Pancreas (tissue), 10 donors: ENCODE measurements around the gene INPP4B. TPM values are rescaled to one million over a fixed set of nuclear protein-coding genes. Genes with fewer than 3 reads are reported as not detected.

Experiments
- ATAC-seq, 4 donors: fragments of 200-7000 bp; cut with Tn5 transposase; one replicate each; pipeline versions ENCODE4 v1.8.0 to v1.9.1; 2020; ENCODE audit warnings: mild to moderate bottlenecking in 4 of 4, moderate library complexity in 4 of 4
- DNase-seq, 6 donors: peaks; one replicate each; pipeline ENCODE4 v3.0.0-alpha.2; 2020
- FAIRE-seq: peaks from 2 replicates; lab custom pipeline; 2012; peaks lifted over from hg19 to GRCh38; lab: Jason Lieb, UNC
- H3K27ac ChIP-seq, 4 donors: fragments of 200-600 bp; sonication (generic); 1 replicate in 3 of 4; 2 replicates in 1 of 4; pipeline versions ENCODE4 v1.5.0 to v1.8.0; 2020
- H3K27me3 ChIP-seq, 4 donors: fragments of 200-600 bp; one replicate each; pipeline ENCODE4 v1.8.0; 2021
- H3K36me3 ChIP-seq, 3 donors: fragments of 200-600 bp; sonication (generic) in 1 of 3; one replicate each; pipeline versions ENCODE4 v1.5.0 to v1.8.0; 2020 to 2021
- H3K4me1 ChIP-seq, 3 donors: fragments of 200-600 bp; one replicate each; pipeline ENCODE4 v1.8.0; 2021
- H3K4me3 ChIP-seq, 4 donors: fragments of 200-600 bp; sonication (generic) in 2 of 4; one replicate each; pipeline versions ENCODE4 v1.5.0 to v1.8.0; 2020 to 2021
- H3K9me3 ChIP-seq, 4 donors: fragments of 200-600 bp; one replicate each; pipeline ENCODE4 v1.8.0; 2021
- WGBS, 2 donors: extraction: QIAGEN DNeasy Blood & Tissue Kit; methylation state at CpG; one replicate each; pipeline ENCODE4 v1.1.7; 2013; 5-methylcytosine and 5-hydroxymethylcytosine counted together
- intact Hi-C, 3 donors: fragments of 100-400 bp; cut with DNase I; formaldehyde crosslinking; loops; one replicate each; pipeline versions ENCODE4 v1.11.1 to v1.14.2; 2022
- polyA plus RNA-seq, 2 donors: library from polyadenylated mRNA; stranded (reverse); fragments of 200-250 nt; gene quantifications; one replicate each; pipeline ENCODE4 v1.2.3, GENCODE V29; 2013
- total RNA-seq, 6 donors: library from RNA; stranded (reverse); fragmentation: NEBNext Ultra II Directional in 4 of 6; extraction: Animal tissue kit (Norgen Biotek cat#: 25700) in 4 of 6; gene quantifications; one replicate each; pipeline versions ENCODE4 v1.2.1 to v1.2.4, GENCODE V29; 2021 to 2023
- TF ChIP-seq, protein P1 (sequence below), 4 donors: fragments of 200-600 bp; sonication (generic) in 3 of 4; IDR thresholded peaks; one replicate each; pipeline versions ENCODE4 v1.5.0 to v1.8.0; 2021; ENCODE audit warnings: antibody characterized with exemption in 4 of 4
- donor health status: healthy with polysubstance abuse.
- donor health status: DM: no; HTN: no; CAD: no; lungs with moderate emphysema.
- donor health status: DM: no; HTN: no; CAD: no.
- donor health status: control.
- donor health status: control.
- donor health status: Bipolar disorder and iron deficiency.
- donor health status: DM: yes; HTN: yes; CAD: no.
- donor health status: DM: no; HTN: no; CAD: no.
- donor health status: DM: no; HTN: no; CAD: no.
- donor health status: DM: yes; HTN: yes; CAD: no.

Gene INPP4B
- total and polyA plus RNA-seq, 8 donors, result 1.2 to 12.9 (median 5.5) TPM

DNA sequence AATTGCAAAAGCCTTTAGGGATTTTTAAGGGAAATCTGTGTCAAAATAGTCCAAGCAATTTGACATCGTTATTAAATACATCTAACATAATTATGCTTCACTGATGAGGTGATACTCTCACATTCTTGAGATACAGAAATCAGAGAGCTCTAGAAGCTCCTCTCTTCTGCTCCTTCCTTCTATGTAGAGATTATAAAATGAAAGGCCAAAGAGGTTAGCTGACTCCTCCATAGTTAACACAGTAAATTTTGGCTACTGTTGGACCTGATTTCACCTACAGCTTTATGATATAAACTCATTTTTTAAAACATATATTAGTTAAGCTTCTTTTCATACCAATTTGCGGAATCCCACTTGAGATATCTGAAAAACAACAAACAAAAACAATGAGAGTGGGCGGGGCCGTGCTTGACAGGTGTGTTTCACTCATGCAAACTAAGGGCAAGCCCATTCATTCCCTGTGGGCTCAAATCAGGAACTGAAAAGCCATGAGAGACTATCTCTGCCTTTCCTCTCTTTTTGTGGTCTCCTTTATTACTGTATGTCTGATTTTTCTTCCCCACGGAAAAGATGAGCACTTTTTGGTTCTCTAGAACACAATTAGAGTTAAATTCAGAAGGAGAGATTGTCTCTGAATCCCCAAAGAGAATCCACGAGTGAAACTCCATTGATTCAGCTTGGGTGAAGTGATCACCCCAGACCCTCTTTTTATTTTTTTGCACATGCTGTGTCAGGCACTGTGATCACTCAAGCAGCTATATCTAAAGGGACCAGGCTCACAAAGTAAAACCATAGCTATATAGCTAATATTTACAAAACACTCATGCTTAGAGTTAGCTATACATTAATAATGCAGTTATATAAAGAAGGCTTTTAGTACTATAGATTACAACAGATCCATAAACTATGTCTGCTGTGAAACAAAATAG, 643.4 kb downstream of the INPP4B start:
- Histone ChIP-seq H3K36me3 (no peaks in the 10 kb centered on the region), H3K27me3 (no peaks in the 10 kb centered on the region), H3K4me3 (no peak overlapping the region), H3K4me1 (no peaks in the 10 kb centered on the region), H3K27ac (no peak overlapping the region), H3K9me3 (peaks cover 0 to under 1% (median 0%) of the 10 kb centered on the region in 4 donors)
- DNase-seq (no peak), ATAC-seq (no peak), FAIRE-seq (no peak)
- TF ChIP-seq, protein P1, sequence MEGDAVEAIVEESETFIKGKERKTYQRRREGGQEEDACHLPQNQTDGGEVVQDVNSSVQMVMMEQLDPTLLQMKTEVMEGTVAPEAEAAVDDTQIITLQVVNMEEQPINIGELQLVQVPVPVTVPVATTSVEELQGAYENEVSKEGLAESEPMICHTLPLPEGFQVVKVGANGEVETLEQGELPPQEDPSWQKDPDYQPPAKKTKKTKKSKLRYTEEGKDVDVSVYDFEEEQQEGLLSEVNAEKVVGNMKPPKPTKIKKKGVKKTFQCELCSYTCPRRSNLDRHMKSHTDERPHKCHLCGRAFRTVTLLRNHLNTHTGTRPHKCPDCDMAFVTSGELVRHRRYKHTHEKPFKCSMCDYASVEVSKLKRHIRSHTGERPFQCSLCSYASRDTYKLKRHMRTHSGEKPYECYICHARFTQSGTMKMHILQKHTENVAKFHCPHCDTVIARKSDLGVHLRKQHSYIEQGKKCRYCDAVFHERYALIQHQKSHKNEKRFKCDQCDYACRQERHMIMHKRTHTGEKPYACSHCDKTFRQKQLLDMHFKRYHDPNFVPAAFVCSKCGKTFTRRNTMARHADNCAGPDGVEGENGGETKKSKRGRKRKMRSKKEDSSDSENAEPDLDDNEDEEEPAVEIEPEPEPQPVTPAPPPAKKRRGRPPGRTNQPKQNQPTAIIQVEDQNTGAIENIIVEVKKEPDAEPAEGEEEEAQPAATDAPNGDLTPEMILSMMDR (IDR thresholded peaks at IDR 0.05), result no peak
- 83 to 84% methylated on average over 6 of the region's 6 CpGs for WGBS, 2 donors
- intact Hi-C loops, result no loop called here

DNA sequence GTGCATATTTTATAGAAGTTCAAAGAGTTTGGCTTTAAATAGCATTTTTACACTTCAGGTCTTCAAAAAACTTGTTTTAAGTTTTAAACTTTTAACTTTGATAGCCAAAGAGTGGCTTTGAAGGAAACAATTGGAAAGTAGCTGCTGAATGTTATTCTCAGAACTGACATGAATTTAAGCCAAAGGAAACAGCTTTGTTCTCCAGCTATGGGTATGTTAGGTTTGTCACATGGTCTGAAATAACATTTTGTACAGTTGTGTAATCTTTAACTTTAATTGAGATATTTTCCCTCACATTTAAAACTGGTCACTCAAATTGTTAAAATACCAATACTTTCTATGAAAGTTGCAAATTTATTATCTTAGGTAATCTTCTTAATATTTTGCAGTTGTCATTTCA, 645.1 kb downstream of the INPP4B start:
- no peaks in the 10 kb centered on the region for H3K4me1 ChIP-seq
- H3K27ac ChIP-seq, result no peak overlapping the region
- H3K27me3 ChIP-seq, result no peaks in the 10 kb centered on the region
- intact Hi-C loops, result no loop called here
- H3K9me3 ChIP-seq, result no peaks in the 10 kb centered on the region
- no peak overlapping the region for H3K4me3 ChIP-seq
- TF ChIP-seq, protein P1 (IDR thresholded peaks at IDR 0.05), result no peak
- DNase-seq (no peak), FAIRE-seq (no peak), ATAC-seq (no peak)
- H3K36me3 ChIP-seq, result no peaks in the 10 kb centered on the region

DNA sequence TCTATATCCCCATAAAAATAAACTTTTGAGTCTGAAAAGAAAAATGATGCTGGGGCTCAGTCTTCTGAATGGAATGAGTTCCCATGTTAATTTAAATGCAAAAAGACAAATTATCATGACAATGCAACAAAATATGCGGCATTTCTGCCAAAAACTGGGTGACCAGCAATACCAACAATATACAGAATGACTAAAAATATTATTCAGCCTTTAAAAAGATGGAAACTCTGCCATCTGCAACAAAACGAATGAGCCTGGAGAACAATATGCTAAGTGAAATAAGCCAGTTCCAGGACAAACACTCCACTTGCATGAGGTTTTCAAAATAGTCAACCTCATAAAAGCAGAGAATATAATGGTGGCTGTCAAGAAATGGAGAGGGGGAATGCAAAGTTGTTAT, 651.2 kb downstream of the INPP4B start:
- Histone ChIP-seq H3K27me3 (no peaks in the 10 kb centered on the region), H3K4me1 (no peaks in the 10 kb centered on the region), H3K9me3 (no peaks in the 10 kb centered on the region), H3K36me3 (no peaks in the 10 kb centered on the region), H3K27ac (no peak overlapping the region), H3K4me3 (no peak overlapping the region)
- WGBS, 2 donors, result 81 to 87% methylated on average over 2 of the region's 2 CpGs
- FAIRE-seq (no peak), DNase-seq (no peak), ATAC-seq (no peak)
- intact Hi-C loops, result no loop called here
- TF ChIP-seq, protein P1 (IDR thresholded peaks at IDR 0.05), result no peak

DNA sequence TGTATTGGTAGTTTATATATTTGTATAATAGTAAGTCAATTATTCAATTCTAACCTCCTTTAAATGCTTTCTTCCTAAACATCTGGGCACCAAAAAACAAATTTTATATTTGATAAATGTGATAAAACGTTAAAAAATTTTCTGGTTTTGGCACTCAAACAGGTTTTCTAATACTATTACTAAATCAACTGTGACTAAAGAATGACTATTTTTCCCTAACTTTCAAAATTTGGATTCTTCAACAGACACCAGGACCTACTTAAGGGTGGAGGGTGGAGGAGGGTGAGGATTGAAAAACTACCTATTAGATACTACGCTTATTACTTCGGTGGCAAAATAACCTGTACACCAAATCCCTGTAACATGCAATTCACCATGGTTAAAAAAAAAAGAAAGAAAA, 654.2 kb downstream of the INPP4B start:
- ATAC-seq (no peak), FAIRE-seq (no peak), DNase-seq (no peak)
- H3K4me3 ChIP-seq, result no peak overlapping the region
- intact Hi-C loops, result no loop called here
- WGBS, 2 donors, result 44 to 57% methylated on average over 3 of the region's 3 CpGs
- H3K27ac ChIP-seq, result no peak overlapping the region
- H3K27me3 ChIP-seq, result no peaks in the 10 kb centered on the region
- H3K36me3 ChIP-seq, result no peaks in the 10 kb centered on the region
- no peaks in the 10 kb centered on the region for H3K4me1 ChIP-seq
- TF ChIP-seq, protein P1 (IDR thresholded peaks at IDR 0.05), result no peak
- H3K9me3 ChIP-seq, result no peaks in the 10 kb centered on the region

DNA sequence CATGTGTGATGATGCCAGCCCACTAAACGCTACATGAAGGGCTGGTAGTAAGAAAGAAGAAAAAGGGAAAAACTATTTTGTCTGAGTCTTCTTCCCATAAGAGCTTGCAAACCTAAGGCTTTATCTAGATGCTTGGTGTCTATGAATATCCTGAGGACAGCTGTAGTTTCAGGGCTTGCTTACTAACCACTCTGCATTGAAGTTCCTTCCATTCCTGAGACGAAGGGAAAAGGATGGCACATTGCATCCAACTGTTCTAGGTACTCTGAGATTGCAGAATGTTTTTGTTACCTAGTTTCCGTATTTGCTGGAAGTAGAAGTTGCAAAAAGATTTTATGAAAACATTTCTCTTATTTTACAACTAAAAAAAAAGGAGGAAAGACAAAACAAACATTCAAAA, 665.1 kb downstream of the INPP4B start:
- ATAC-seq (no peak), FAIRE-seq (no peak), DNase-seq (no peak)
- WGBS, 2 donors, result 89 to 90% methylated on average over 3 of the region's 3 CpGs
- Histone ChIP-seq H3K9me3 (no peaks in the 10 kb centered on the region), H3K36me3 (no peaks in the 10 kb centered on the region), H3K4me3 (no peak overlapping the region), H3K27ac (no peak overlapping the region), H3K27me3 (no peaks in the 10 kb centered on the region), H3K4me1 (no peaks in the 10 kb centered on the region)
- TF ChIP-seq, protein P1 (IDR thresholded peaks at IDR 0.05), result no peak
- intact Hi-C loops, result no loop called here
